HG03135 (cell line): Measurements from ENCODE around the gene TEX11.

Source experiments
- ATAC-seq: cut with Tn5 transposase; IDR thresholded peaks from one replicate; pipeline ENCODE4 v1.9.1; 2021; ENCODE audit warnings: mild to moderate bottlenecking, moderate library complexity; ENCODE audit not compliant: unreplicated experiment

TEX11 gene

GRCh38 chrX:70504772-70505450 is 403.6 kb downstream of the TEX11 start:
- no peak for ATAC-seq

- ATAC-seq, result no peak
Measured at GRCh38 chrX:70500826-70501225, 407.7 kb downstream of the TEX11 start.

DNA sequence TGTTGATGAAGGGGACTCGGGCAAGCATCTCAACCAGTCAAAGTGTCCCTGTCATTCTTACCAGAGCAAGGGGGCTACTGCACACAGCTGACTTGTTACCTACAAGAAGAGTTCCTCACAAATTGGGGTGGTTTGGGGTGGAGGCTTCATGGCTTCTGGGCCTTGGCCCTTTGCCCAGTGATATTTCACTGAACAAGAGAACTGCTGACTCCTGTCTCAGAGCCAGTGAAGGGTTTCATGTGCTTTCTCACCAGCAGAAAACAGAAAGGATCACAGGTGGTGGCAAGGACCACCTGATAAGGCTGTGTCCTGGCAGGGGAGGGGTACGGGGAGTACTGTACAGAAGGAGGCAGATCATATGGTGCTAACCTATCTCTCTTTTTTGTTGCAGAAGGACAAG is 410.4 kb downstream of the TEX11 start:
- ATAC-seq, result no peak

- no peak for ATAC-seq
Measured at GRCh38 chrX:70497026-70497425, 411.5 kb downstream of the TEX11 start.

DNA sequence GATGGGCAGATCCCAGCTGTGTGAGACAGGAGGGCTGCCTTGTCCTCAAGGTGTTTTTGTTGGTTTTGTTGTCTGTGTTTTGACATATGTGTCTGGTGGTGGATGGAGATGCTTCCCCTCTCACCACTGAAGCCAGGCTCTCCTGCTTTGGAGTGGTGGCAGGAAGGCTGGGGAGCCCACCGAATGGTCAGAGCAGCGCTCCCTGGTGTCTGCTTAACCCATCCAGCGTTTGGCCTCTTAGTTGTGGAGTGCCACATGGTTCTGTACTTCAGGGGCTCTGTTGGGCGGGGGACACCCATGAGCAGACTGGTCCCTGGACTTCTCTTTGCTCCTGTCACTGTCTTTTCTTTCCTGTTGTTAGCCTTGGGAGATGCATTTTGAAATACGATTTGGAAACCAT is 412.0 kb downstream of the TEX11 start:
- no peak for ATAC-seq

GRCh38 chrX:70494441-70494840 is 414.1 kb downstream of the TEX11 start:
- no peak for ATAC-seq

DNA sequence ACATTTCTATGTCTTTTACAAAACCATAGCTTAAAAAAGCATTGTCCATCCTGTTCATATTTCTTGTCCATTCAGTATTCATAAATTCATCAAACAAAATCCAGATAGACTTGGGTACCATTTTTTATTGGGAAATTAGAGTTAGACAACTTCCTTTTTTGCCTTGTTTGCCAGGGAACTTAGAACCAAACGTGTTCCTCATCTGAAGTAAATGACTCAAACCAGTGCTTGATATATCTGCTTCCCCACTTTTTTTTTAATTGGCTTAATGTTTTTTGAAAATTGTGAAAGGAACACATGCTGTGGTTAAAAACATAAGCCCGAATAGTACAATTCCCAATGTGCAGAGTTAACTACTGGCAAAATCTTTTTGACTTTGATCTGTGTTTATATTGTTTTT is 419.7 kb downstream of the TEX11 start:
- no peak for ATAC-seq

DNA sequence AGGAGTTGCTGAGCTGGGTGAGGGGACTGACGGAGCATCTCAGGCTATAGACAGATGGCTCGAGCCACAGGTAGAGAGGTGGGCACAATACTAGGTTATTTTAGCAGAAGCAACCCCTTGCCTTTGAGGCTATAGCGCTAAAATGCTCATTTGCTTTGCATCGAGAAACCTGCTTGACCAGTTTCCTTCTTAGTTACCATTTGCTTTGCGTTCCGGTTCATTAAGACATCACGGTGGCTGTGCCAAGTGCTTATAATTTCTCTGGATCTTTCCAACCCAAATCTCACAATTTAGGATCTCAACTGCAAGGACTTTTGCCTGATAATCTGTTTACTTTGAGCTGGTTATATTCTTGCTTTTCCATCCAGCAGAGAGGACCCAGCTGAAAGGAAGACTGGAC is 423.0 kb downstream of the TEX11 start:
- no peak for ATAC-seq

DNA sequence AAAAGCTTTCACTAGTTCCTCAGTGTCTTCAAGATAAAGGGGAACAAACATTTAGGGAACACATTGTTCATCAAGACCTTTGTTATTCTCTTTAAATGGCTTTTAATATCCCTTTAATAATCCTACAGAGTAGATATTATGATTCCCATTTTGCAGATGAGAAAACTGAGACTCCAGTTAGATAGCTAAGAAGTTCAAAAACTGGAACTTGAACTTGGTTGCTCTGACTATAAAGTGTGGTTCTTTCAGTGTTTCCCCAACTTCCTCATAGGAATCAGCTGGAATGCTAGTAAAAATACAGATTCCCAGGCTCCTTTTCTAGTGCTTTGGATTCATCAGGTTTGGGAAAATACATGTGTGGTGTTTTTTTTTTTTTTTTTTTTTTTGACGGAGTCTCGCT is 426.2 kb downstream of the TEX11 start:
- no peak for ATAC-seq

GRCh38 chrX:70481471-70482270 is 426.8 kb downstream of the TEX11 start:
- ATAC-seq, result no peak

DNA sequence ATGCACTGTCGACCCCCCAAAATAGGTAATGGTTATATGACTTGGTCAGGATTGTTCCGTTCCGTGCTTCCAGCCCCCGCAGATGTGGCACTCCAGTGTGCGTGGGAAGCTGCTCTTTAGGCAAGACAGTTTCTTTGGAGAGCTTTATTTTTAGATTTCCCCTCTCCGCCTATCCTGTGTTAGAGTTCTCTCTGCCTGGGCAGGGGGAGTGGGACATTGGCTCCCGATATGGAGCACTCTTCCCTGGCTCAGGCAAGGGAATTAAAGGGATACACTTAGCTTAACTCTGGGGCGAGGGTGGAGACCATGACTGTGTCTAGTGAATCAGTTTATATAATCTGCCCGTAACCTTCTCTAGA is 427.9 kb downstream of the TEX11 start:
- no peak for ATAC-seq

DNA sequence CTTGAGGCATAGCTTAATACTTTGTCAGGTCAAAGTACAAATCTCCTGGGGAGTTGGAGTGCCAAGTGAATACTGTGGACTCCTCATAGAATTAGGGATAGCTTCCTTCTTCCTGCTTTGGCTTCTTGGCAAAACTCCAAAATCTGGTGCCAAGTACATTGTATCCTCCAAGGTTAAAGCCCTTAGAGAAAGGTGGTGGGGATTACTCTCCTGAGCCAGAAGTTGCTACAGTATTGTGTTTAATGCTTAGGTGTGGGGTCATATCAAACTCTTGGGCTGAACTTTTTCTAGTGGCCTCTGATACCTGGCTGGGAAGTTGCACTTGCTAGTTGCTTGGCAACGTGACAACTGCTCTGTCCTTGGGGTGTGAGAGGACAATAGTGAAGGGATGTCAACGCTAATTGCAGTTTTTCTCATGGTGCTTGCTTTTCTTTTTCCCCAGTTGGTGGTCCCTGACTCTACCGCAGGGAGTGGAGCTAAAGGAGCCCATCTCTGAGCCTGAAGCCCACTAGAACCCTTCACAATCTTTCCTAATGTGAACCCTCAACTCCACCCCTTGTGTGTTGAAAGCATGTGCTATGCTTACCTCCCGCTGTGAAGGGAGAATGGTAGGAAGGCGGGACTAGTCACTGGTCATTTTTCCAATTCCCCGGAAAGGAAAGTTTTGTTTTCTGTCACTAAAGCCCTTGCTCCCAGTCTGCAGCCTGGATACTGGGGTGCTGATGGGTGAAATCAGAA is 428.4 kb downstream of the TEX11 start:
- ATAC-seq, result no peak

- no peak for ATAC-seq
Measured at GRCh38 chrX:70479247-70479921, 429.1 kb downstream of the TEX11 start.
